GM12874 (cell line): ENCODE measurements around the gene KIF6.

ENCODE experiments used
- TF ChIP-seq, protein P1 (sequence below): IDR thresholded peaks from 2 replicates; pipeline ENCODE4 v1.5.1; 2011; ENCODE audit warnings: low read depth, mild to moderate bottlenecking, control low read depth, low read length, moderate library complexity; ENCODE audit not compliant: insufficient read depth

Gene KIF6

GRCh38 chr6:39493174-39493573 lies 232.0 kb downstream of the KIF6 start:
- TF ChIP-seq, protein P1, sequence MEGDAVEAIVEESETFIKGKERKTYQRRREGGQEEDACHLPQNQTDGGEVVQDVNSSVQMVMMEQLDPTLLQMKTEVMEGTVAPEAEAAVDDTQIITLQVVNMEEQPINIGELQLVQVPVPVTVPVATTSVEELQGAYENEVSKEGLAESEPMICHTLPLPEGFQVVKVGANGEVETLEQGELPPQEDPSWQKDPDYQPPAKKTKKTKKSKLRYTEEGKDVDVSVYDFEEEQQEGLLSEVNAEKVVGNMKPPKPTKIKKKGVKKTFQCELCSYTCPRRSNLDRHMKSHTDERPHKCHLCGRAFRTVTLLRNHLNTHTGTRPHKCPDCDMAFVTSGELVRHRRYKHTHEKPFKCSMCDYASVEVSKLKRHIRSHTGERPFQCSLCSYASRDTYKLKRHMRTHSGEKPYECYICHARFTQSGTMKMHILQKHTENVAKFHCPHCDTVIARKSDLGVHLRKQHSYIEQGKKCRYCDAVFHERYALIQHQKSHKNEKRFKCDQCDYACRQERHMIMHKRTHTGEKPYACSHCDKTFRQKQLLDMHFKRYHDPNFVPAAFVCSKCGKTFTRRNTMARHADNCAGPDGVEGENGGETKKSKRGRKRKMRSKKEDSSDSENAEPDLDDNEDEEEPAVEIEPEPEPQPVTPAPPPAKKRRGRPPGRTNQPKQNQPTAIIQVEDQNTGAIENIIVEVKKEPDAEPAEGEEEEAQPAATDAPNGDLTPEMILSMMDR = no peak

DNA sequence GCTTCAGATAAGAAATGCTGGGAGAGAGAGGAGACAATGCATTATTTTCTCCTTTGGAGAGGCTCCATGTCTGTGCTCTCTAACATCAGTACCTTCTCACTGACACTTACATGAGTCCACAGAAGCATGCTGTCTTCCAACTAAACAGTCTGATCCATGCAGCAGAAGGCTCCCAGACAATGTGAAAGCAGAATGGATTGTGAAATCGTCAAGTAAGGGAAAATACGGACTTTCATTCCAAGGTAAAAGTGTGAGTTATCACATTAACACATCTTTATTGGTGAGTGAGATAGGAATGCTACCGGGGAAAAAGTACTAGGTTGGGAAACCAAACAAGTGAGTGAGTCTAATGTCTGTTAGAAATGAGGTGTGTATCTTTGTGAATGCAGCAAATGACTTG lies 235.1 kb downstream of the KIF6 start:
- TF ChIP-seq, protein P1 = no peak

- TF ChIP-seq, protein P1 = no peak
These were observed 236.8 kb downstream of the KIF6 start for GRCh38 chr6:39488255-39488879.

DNA sequence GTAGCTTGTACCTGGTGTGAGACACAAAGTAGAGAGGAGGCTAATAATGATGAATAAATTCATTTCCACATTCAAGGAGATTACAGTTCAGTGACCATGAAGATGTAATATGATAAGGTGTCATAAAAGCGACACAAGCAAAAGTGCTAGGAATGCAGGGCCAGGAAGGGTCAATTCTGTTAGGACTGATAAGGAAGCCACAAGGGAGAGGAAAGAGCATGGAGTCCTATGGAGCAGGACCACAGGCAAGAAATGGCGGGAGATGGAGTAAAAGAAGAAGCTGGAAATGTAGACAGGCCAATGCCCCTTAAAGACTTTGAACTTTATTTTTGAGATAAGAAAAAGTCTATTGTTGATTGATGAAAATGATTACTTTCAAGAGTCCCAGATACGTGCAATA lies 240.9 kb downstream of the KIF6 start:
- TF ChIP-seq, protein P1 = no peak

DNA sequence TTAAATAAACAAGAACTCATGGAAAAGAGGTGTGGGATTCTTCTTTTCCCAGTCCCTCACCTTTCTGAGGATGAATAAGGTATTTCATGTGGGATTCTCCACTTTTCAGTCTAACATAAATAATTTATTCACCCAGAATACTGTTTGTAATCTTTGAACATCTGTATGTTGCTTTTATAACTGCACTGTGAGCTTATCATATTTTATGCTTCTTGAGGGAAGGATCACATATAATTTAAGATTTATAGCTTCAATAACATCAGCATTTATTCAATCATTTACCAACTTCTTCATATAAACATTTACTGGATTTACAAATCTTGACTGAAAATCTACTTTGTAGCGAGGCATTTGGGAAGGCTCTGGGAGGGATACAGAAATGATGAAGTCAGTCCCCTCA lies 248.5 kb downstream of the KIF6 start:
- TF ChIP-seq, protein P1 = no peak

GRCh38 chr6:39476151-39476550 lies 249.1 kb downstream of the KIF6 start:
- TF ChIP-seq, protein P1 = no peak

GRCh38 chr6:39471954-39472659 lies 253.1 kb downstream of the KIF6 start:
- TF ChIP-seq, protein P1 = no peak
